GM19468 (cell line): Measurements from ENCODE around the gene SCEL.
"Not testable (repeated sequence)": the region's sequence is repeated elsewhere in the genome, so short reads cannot be mapped to it uniquely, and the experiment has no call there.

ENCODE experiments used
- ATAC-seq: cut with Tn5 transposase; IDR thresholded peaks from one replicate; pipeline ENCODE4 v1.9.1; 2021; ENCODE audit warnings: mild to moderate bottlenecking, moderate library complexity, moderate number of reproducible peaks; ENCODE audit not compliant: unreplicated experiment; ENCODE audit errors: extremely low read depth

Gene SCEL

GRCh38 chr13:77637588-77637987 lies 102.1 kb downstream of the SCEL start:
- no peak for ATAC-seq

GRCh38 chr13:77650409-77650808 lies 114.9 kb downstream of the SCEL start:
- no peak for ATAC-seq

GRCh38 chr13:77653301-77653700 lies 117.8 kb downstream of the SCEL start:
- no peak for ATAC-seq

- ATAC-seq: not testable (repeated sequence)
Observed at GRCh38 chr13:77660016-77660415, 124.5 kb downstream of the SCEL start.

GRCh38 chr13:77660841-77661250 lies 125.3 kb downstream of the SCEL start:
- no peak for ATAC-seq

GRCh38 chr13:77662301-77662700 lies 126.8 kb downstream of the SCEL start:
- ATAC-seq: not testable (repeated sequence)

GRCh38 chr13:77662831-77663230 lies 127.3 kb downstream of the SCEL start:
- ATAC-seq: not testable (repeated sequence)

- no peak for ATAC-seq
Observed at GRCh38 chr13:77674852-77675251, 139.3 kb downstream of the SCEL start.

- no peak for ATAC-seq
Observed at GRCh38 chr13:77678691-77679235, 143.3 kb downstream of the SCEL start.

GRCh38 chr13:77687799-77688198 lies 152.3 kb downstream of the SCEL start:
- ATAC-seq: no peak

- ATAC-seq: no peak
Observed at GRCh38 chr13:77691871-77692270, 156.4 kb downstream of the SCEL start.

GRCh38 chr13:77692746-77693448 lies 157.4 kb downstream of the SCEL start:
- ATAC-seq: no peak

- no peak for ATAC-seq
Observed at GRCh38 chr13:77693449-77693940, 158.0 kb downstream of the SCEL start.
